GM21390 (cell line): ENCODE results near the gene RBMS1.
A peak's percentile ranks its signal among the peaks of the same experiment; 100 is the strongest.

Source experiments
- ATAC-seq: cut with Tn5 transposase; IDR thresholded peaks from one replicate; pipeline ENCODE4 v1.9.1; 2021; ENCODE audit not compliant: unreplicated experiment

The RBMS1 gene

DNA sequence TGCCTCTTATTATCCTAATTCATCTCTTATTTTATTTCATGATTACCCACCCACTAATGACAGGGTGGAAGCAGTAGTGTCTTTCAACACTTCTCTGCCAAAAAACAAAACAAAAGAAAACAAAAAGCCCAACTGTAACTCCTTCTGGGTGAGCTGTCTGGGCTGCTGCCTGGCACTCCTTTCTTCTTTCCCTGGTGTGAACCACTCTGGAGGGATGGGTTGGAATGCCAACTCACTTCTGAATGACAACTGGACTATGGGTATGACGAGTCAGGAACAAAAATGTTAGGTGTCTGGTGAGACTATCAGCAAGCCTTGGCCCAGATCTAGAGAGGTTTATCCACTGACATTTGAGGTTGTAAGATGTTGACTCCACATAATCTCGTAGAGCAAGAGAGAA is 205.3 kb downstream of the RBMS1 start:
- no peak for ATAC-seq

DNA sequence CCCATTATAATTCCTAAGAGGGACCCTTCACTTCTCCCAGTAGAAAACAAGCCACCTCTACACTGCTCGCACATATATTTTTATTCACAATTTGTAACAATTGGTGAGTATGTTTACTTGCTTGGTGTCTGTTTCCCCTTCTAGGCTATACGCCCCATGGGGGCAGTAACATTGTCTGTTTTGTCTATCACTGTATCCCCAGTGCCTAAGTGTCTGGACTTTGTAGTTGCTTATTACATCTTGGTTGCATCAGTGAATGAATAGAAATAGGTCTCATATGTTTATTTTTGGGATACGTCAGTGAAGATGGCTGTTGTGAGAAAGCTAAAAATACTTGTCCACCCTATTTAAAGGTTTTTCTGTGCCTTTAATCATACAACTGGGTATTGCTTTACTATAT is 206.1 kb downstream of the RBMS1 start:
- no peak for ATAC-seq

DNA sequence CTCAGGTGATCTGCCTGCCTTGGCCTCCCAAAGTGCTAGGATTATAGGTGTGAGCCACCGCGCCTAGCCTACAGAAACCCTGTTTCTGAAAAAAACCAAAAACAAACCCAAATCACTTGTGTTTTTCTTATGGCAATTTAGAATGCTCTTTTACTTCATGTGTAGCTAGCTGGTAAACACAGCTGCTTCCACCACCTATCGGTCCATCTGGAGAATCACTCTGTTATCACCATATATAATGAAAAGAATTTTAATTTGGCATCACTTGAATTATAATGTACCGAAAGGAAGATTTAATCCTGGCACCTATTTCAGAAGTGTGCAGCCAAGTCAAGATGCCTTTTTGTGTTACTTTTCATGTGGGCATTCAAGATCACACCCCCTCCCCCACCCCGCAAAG is 207.1 kb downstream of the RBMS1 start:
- no peak for ATAC-seq

DNA sequence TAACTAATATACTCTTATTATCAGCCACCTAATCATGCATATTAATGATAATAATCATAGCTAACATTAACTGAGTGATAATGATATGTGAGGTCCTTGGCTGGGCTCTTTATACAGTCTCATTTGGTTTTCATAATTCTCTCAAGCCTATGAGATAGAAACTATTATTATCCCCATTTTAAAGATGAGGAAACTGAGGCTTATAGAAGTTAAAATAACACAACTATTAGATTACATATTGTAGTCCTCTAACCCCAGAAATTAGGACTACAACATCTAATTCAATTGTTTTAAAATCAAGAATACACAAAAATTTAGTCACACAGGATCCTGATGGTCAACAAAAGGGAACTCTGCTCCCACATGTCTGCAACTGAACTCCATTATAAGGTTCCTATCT is 209.9 kb downstream of the RBMS1 start:
- no peak for ATAC-seq

DNA sequence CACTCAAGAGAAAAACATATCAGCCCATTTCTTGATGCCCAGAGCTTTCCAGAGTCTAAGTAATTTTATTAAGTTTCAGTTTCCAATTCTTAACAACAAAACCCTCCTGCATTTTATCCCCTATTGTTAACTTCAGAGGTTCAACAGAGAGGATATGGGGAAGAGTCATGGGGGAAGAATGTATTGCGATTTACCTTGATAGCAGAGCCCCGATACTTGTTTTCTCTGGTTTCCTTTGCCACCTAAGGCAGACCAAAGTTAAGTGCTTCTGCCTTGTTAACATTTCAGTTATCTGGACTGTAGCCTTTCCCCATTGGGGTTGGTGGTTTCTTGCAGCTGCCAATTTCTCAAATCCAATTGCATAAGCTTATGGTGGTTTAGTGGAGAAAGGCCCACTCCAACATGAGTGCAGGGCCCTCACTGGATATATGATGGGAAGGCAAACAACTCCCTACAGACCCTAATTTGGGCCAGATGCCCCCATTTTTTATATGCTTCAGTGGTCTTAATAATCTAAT is 211.5 kb downstream of the RBMS1 start:
- no peak for ATAC-seq

DNA sequence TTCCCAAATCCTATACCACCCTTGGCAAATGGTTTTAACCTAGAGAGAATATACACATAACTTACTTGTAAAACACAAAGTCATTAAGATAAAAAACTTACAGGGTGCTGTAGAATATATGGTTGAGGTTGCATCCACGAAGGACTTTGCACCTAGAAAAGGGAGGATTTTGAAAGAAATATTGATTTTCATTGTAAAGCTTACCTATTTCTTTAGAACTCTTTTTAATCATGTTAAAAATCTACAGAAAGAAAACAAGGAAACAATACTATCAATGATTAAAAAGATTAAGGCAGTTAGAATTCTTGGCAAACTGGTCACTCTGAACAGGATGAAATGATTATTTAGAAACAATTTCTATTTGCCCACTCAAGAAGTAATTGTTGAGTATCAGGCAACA is 212.4 kb downstream of the RBMS1 start:
- no peak for ATAC-seq

DNA sequence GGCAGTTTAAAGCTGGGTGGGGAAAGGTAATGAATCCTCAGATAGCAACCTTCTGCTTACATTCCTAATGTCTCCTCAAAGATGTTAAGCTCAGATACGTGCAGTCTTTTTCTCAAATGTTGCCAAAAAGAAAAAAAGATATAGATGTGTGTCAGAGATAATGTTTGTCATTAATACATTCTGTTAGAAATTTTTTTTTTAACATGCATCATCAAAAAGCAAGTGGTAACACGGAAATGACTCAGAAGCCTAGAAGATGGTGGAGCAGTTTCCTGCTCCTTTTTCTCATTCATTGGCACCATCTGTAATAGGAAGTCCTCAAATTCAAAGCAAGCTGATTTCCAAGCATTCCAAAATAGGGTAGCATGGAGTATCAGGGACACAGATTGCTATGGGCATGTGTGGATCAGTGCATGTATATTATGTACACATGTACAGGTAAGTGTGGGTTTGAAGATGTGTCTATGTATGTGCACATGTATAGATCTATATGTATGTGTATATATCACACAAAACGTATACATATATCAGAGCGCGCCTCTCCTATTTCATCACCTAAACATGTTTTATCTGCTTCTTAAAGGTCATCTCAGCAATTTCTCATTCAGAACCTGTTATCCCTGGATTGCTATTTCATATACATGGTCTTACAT is 213.7 kb downstream of the RBMS1 start:
- ATAC-seq = no peak

DNA sequence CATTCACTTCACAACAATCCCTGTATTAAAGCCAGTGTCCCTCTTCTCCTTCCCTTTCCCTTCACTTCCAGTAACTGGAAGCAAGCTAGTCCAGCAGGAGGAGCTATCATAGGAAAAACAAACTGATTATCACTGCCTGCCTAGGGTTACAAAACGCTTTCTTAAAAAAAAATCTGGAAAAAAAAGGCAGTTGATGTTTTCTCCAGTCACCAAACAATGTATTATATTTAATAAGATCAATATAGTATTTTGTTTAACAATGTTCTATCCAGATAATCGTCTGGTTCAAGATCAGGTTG is 214.8 kb downstream of the RBMS1 start:
- ATAC-seq = no peak

DNA sequence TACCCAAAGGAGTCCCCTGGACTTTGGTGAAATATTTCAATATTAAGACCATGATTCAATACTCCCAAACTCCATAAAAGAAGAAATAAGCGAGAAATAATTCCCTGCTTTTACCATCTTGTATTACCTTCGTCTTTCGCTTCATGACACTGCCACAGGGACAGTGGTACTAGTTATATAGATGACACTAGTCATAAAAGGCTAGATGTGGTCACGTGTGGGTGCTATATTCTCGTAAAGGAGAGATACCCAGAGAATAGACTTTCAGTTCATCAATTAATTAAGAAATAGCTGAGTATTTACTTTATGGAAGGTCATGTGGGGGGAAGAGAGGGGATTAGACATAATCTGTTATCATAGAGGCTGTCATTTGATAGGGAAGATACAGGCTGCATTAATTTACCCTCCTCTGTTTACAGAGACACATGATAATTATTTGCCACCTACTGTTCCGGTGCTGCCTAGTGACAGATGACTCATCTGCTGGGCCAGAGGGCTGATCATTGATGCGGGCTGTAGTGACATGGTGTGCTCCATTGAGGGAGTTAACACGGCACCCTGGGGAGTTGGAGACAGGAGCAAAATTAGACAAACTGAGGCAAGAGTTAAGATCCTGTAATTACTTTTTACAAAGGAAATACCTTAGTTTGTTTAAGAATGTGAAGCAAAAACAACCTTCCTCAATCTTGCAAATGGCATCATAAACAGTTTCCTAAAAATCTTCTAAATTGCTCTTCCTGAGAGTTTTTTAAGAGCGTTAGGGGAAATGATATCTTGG is 215.3 kb downstream of the RBMS1 start:
- peak; percentile 83 for ATAC-seq

DNA sequence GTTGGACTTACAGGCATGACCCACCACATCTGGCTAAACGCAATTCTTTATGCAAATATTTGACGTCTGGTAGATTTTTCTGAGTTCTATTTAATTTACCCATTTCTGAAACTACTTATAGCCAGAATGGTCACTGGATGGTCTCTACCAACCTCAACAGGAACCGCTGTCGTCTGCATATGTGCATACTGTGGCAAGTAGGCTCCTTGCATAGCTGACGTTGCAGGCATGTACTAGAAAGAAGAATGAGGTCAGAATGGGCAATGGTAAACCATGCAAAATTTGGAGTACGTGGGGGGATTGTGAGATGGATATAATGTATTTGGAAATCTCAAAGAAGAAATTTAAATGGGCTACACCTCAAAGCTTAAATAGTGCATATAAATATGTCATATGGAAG is 216.5 kb downstream of the RBMS1 start:
- no peak for ATAC-seq

DNA sequence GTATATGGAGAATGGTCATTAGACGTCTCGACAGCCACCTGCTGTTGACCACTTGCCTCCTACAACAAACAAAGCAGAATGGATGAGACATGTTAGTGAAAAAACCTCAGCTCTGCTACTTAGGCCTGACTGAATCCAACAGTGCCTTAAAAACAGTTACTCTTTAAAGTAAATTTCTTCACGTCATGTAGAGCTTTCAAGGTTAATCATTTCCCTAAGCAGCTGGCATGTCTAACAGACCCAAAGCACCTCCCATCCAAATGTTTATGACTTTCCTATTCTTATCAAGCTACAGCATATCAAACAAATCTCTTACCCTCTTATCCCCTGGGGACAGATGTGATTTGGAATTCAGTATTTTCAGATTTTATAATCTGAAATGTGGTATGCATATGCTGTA is 218.0 kb downstream of the RBMS1 start:
- ATAC-seq = no peak

DNA sequence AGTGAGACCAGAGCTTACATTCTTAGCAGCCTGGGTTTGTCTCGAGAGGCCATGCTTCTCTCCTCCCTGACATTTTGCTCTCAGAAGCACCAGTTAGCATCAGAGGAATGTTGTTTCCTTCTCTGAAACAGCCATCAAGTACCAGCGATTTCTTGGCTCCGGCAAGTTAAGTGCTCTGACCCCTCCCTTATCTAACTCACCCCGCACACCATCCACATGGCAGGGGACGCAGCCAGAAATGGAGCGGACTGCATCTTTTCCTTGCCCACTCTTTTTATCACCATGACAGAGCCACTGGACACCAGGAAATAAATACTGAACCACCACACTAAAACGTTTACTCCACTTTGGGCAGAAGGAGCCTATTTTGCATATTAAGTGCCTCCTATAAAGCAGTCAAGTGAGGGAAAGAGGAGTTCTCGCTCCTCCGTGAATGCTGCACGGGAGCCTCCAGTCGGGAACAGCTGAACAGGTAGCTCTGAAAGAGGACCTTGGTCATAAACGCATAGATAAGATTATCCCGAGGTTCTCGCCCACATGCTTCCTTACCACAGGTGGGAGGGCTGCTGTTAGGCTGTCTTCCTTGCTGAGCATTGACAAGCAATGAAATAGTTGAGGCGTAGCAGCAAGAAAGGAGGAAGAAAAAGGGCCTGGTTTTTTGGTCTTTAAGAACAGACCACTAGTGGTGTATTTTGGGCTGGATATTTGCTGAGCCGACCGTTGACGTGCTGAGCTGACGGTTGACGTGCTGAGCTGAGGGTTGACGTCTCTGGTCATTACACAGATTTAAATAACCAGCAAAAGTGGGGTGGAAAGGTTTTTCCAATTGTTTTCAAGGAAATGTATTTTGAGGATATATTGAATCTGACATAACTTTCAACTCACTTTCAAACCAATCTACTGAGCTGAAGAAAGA is 222.2 kb downstream of the RBMS1 start:
- ATAC-seq = no peak

DNA sequence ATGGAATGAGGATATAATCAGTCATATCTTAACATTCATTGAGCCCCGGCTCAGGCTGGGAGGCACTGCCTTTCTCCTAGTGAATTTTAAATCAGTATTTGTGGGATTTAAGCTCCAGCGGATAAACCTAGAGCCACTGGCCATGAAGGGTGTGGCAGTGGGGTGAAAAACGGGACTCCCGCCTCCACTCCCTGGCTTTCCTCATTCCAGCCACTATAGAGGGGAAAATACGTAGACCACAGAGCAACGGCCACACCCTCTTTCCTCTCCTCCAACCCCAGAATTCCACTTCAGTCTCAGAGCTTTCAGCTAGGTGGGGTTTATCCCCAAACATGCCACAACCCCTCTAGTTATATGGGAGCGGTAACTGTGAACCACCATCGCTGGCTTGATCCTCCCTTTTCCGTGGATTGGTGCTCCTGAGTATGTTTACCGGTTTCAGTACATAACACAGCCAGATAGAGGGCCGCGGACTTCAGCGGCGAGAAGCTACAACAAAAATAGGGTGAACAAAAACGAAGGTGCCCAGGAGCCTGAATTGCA is 223.0 kb downstream of the RBMS1 start:
- no peak for ATAC-seq

DNA sequence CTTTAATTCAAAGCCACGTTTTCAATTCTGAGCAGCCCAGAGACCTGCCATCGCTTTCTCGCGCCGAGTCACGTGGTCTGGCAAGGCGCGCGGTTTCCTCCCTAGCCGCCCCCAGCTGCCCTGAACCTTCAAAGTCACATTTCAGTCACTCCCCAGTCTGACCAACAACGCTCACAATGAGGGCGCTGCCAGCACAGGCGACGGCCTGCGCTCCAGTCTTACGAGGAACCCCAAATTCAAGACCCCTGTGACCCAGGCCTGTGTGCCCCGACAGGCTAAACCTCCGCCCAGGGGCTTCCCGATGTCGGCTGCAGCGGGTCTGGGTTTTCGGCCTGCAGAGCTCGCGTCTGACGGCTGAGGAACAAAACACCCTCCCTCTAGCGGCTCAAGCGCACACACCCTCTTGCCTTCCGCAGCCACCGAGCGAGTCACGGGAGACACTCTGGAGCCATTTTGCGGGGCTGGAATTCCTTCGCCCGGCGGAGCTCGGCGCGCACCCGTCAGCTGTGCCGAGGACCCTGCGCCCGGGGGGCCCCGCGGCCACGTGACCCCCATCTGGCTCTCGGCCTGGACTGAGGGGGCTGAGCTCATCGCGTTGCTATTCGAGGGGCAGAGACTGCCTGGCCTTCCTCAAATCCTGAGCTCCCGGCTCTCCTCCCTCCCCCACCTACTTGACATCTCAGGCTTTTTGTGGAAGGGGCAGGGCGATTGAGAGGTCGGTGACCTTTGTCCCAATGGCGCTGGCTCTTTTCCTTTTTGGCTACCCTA is 223.6 kb downstream of the RBMS1 start:
- ATAC-seq = peak; percentile 92

DNA sequence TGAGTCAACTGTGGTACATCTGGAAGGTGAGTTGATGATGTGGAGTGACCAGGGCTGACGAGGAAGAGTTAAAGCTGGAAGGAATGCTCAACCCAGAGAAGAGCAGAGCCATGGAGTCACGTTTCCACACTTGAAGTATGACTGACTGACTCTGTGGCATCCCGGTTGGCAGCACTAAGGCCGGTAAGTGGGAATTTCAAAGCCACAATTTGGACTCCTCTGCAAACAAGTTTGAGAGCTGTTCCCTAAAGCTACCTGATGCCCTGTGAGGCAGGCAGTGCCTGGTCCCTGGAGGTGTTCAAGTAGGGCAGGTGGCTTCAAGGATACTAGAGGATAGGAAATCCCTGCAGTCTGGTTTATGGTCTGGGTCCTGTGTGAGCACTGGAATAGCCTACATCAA is 224.2 kb downstream of the RBMS1 start:
- peak; percentile 16 for ATAC-seq

DNA sequence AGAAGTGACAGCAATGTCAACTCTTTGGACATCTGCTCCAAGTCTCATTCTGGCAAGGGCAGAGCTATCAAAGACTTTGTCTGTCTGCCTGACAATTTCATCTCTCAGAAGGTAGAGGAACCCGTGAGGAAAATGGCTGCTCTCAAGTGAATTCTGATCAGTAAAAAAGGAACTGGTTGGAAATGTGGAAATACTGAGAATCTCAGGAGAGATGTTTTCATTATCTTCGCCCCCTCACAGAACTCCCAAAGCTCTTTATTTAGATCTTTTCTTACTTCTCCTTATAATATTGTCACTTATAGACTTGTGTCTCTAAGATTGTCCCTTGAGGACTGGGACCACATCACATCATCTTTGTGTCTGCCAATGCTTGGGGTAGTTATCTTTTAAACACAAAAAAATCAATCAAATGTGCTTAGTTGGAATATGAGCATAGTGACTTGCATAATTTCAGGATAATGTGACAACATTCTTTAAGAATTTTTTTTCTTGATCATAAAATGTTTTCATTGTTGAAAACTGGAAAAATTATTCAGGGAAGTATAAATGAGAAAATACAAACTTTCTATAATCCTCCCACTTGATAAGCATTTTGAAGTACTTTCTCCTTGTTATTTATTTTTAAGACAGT is 225.3 kb downstream of the RBMS1 start:
- ATAC-seq = no peak

DNA sequence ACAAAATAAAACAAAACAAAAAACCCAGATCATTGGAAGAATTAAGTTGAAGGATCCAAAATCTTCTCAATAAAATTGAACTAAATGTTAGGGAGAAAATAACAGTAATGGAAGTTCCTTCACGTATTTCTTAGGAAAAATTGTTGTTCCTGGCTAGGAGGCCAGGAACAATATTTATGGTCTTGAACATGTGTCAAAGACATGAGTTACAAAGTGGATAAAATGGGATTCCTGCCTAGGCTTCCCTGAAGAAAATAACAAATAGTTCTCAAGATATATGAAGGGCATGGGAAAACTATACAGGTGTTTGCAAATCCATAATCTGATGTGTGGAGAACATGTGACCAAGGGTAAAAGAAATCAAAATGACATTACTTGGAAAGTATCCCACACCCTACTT is 225.9 kb downstream of the RBMS1 start:
- no peak for ATAC-seq

DNA sequence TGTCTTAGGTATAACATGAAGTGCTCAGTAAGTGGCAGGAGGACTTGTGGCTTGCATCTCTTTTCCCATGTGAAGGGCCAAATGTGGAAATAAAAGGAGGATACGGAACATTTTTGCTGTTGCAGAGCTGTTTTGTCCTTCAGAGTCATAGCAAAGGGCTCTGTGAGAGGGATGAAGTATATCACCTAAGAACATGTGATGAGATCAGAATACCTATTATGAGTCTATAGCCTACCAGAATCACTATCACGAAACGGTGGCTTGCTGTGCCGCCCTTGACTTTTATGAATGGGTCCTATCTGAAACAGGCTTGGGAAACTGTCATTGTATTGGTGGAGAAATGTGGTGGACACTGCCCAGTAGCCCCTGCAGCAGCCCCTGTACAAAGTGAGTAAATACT is 226.6 kb downstream of the RBMS1 start:
- no peak for ATAC-seq

DNA sequence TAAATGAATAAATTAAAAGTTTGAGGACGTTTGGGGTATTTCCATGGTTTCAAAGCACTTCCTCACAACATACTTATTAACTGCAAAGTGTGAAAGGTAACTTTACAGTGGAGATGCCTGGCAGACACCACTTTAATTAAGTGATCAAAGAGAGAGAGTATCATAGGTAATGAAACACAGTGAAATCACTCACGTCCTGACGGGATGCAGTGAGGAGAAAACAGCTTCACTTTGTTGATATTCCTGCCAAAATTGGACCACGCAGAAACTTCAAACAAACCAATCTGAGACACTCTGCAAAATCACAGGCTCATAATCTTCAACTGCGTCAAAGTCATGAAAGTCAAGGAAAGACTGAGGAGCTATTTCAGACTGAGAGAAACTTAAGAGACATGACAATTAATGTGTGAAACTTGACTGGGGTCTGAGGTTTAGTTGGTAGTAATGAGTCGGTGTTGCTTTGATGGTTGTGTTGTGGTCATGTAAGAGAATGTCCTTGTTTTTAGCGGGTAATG is 227.5 kb downstream of the RBMS1 start:
- ATAC-seq = no peak

DNA sequence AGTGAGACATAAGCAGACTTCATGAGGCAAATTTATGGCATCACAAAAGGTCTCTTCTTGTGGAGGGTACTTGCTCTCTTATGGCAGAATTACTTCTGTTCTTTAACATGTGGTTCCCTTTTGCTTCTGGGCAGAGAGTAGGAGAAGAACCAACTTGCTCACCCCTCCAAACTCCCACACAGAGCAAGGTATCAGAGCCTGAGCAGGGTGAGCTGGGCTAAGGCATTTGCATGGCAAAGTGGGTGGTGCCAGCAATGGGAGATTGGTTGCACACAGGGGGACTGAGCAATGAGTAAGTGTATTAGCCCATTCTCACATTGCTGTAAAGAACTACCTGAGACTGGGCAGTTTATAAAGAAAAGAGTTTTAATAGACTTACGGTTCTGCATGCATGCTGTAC is 229.3 kb downstream of the RBMS1 start:
- ATAC-seq = no peak
